Measurements from ENCODE around the gene MEX3A. TPM values are rescaled to one million over a fixed set of nuclear protein-coding genes. Genes with fewer than 3 reads are reported as not detected.
"Not testable (repeated sequence)": the region's sequence is repeated elsewhere in the genome, so short reads cannot be mapped to it uniquely, and the experiment has no call there.

Gene MEX3A
- total RNA-seq, 1 experiment from 2014 or later, result 68.0 TPM

- DNase-seq, result peak; percentile 84
- H3K27me3 Mint-ChIP-seq (ENCODE audit: low read depth), result no peaks in the 10 kb centered on the region
- no peaks in the 10 kb centered on the region for H3K27me3 ChIP-seq (ENCODE audit: insufficient read depth, low read length)
- no peak overlapping the region for H2BK20ac ChIP-seq (ENCODE audit: low read depth, low read length, poor library complexity, severe bottlenecking)
- no peaks in the 10 kb centered on the region for H3K79me1 ChIP-seq (ENCODE audit: insufficient read depth, low read depth, low read length, poor library complexity, severe bottlenecking)
- H4K8ac ChIP-seq (replicated peaks; ENCODE audit: insufficient read length, low read depth, low read length), result no peak overlapping the region
- no peak overlapping the region for H2BK5ac ChIP-seq (ENCODE audit: insufficient read length, low read length)
- H3K4me3 Mint-ChIP-seq, result no peak overlapping the region
- no peak overlapping the region for H2AFZ ChIP-seq (ENCODE audit: low read length)
- H3K79me2 ChIP-seq (ENCODE audit: insufficient read depth, low read length), result no peaks in the 10 kb centered on the region
- H3K4ac ChIP-seq (ENCODE audit: low read depth, low read length), result no peak overlapping the region
- H3T11ph ChIP-seq (ENCODE audit: low read length), result no peak overlapping the region
- no peaks in the 10 kb centered on the region for H3K9me3 Mint-ChIP-seq
- no peak overlapping the region for H2BK120ac ChIP-seq (ENCODE audit: low read depth, low read length, poor library complexity, severe bottlenecking)
- no peak overlapping the region for H3K9ac ChIP-seq (ENCODE audit: extremely low read depth, insufficient read length, low read length)
- WGBS (ENCODE audit: extremely low coverage, insufficient read length, low lambda C conversion rate), result no CpG with 5 or more reads among the region's 11 CpGs
- H3K9me3 ChIP-seq (ENCODE audit: control insufficient read depth, low read depth, low read length), result no peaks in the 10 kb centered on the region
- H2BK12ac ChIP-seq (ENCODE audit: insufficient read length, low read depth, low read length), result no peak overlapping the region
- H3K23me2 ChIP-seq (ENCODE audit: insufficient read length, low read depth, low read length, poor library complexity, severe bottlenecking), result no peaks in the 10 kb centered on the region
- H2BK15ac ChIP-seq (ENCODE audit: low read depth, low read length), result no peak overlapping the region
- peak overlapping the region; percentile 21; the same call in 1 of the 2 replicates for H3K14ac ChIP-seq (ENCODE audit: insufficient read depth, low read length)
- H3K36me3 Mint-ChIP-seq (ENCODE audit: insufficient read depth in 1 of 3, low read depth in 3 of 3), result peaks cover 3 to 8% (median 5%) of the 10 kb centered on the region in 3 experiments; a peak in 4 of 7 replicates
- H3K27ac ChIP-seq (ENCODE audit: insufficient read length, low read depth, low read length), result no peak overlapping the region
- H4K20me1 ChIP-seq (ENCODE audit: control insufficient read depth, insufficient read depth, insufficient read length), result no peaks in the 10 kb centered on the region
- H3K23ac ChIP-seq (ENCODE audit: insufficient read length, low read depth, low read length), result no peak overlapping the region
- TF ChIP-seq, protein P1, sequence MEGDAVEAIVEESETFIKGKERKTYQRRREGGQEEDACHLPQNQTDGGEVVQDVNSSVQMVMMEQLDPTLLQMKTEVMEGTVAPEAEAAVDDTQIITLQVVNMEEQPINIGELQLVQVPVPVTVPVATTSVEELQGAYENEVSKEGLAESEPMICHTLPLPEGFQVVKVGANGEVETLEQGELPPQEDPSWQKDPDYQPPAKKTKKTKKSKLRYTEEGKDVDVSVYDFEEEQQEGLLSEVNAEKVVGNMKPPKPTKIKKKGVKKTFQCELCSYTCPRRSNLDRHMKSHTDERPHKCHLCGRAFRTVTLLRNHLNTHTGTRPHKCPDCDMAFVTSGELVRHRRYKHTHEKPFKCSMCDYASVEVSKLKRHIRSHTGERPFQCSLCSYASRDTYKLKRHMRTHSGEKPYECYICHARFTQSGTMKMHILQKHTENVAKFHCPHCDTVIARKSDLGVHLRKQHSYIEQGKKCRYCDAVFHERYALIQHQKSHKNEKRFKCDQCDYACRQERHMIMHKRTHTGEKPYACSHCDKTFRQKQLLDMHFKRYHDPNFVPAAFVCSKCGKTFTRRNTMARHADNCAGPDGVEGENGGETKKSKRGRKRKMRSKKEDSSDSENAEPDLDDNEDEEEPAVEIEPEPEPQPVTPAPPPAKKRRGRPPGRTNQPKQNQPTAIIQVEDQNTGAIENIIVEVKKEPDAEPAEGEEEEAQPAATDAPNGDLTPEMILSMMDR (conservative IDR thresholded peaks at IDR 0.05), result peak; percentile 79
- no peak overlapping the region for H3K4me2 ChIP-seq (ENCODE audit: insufficient read depth, insufficient read length, low read length)
- H4K5ac ChIP-seq (ENCODE audit: insufficient read length, low read depth, low read length), result no peak overlapping the region
- H4K91ac ChIP-seq (ENCODE audit: insufficient read length, low read depth, low read length), result peak overlapping the region; percentile 40
- H3K4me1 Mint-ChIP-seq, result peaks cover 59 to 64% of the 10 kb centered on the region in 2 experiments
- H3K27ac Mint-ChIP-seq, result peak overlapping the region in 2 of 3 experiments; percentile 87 to 89; a peak in 2 of 7 replicates
- H2AK5ac ChIP-seq (ENCODE audit: insufficient read length, low read length), result no peak overlapping the region
- H3K4me1 ChIP-seq (ENCODE audit: insufficient read depth, low read length), result peaks cover 18% of the 10 kb centered on the region
- H3K56ac ChIP-seq (ENCODE audit: insufficient read length, low read depth, low read length), result no peak overlapping the region
- H3K18ac ChIP-seq (ENCODE audit: insufficient read length, low read depth, low read length), result peak overlapping the region; percentile 36
Measured at GRCh38 chr1:156126043-156126629, 43.9 kb upstream of the MEX3A start.

- not testable (repeated sequence) for H4K5ac ChIP-seq (ENCODE audit: insufficient read length, low read depth, low read length); H2BK12ac ChIP-seq (ENCODE audit: insufficient read length, low read depth, low read length); H3K4me2 ChIP-seq (ENCODE audit: insufficient read depth, insufficient read length, low read length); H3K27me3 ChIP-seq (ENCODE audit: insufficient read depth, low read length); H3K4me3 Mint-ChIP-seq; H4K20me1 ChIP-seq (ENCODE audit: control insufficient read depth, insufficient read depth, insufficient read length); H2BK15ac ChIP-seq (ENCODE audit: low read depth, low read length); H3K79me2 ChIP-seq (ENCODE audit: insufficient read depth, low read length); H3K18ac ChIP-seq (ENCODE audit: insufficient read length, low read depth, low read length); H3K9me3 ChIP-seq (ENCODE audit: control insufficient read depth, low read depth, low read length); H3K27ac ChIP-seq (ENCODE audit: insufficient read length, low read depth, low read length); H3K56ac ChIP-seq (ENCODE audit: insufficient read length, low read depth, low read length); DNase-seq; H3K4ac ChIP-seq (ENCODE audit: low read depth, low read length); H3K9ac ChIP-seq (ENCODE audit: extremely low read depth, insufficient read length, low read length); H4K91ac ChIP-seq (ENCODE audit: insufficient read length, low read depth, low read length); H2BK5ac ChIP-seq (ENCODE audit: insufficient read length, low read length); H3K14ac ChIP-seq (ENCODE audit: insufficient read depth, low read length); H3K23ac ChIP-seq (ENCODE audit: insufficient read length, low read depth, low read length); H3K36me3 Mint-ChIP-seq (ENCODE audit: insufficient read depth in 1 of 3, low read depth in 3 of 3); H3K79me1 ChIP-seq (ENCODE audit: insufficient read depth, low read depth, low read length, poor library complexity, severe bottlenecking); H2BK120ac ChIP-seq (ENCODE audit: low read depth, low read length, poor library complexity, severe bottlenecking); H2BK20ac ChIP-seq (ENCODE audit: low read depth, low read length, poor library complexity, severe bottlenecking); H4K8ac ChIP-seq (replicated peaks; ENCODE audit: insufficient read length, low read depth, low read length); H3K23me2 ChIP-seq (ENCODE audit: insufficient read length, low read depth, low read length, poor library complexity, severe bottlenecking); H3K9me3 Mint-ChIP-seq; H3T11ph ChIP-seq (ENCODE audit: low read length); H2AFZ ChIP-seq (ENCODE audit: low read length); H3K27me3 Mint-ChIP-seq (ENCODE audit: low read depth); H2AK5ac ChIP-seq (ENCODE audit: insufficient read length, low read length)
- H3K4me1 ChIP-seq (ENCODE audit: insufficient read depth, low read length), result peaks cover 18% of the 10 kb centered on the region
- WGBS (ENCODE audit: extremely low coverage, insufficient read length, low lambda C conversion rate), result no CpG with 5 or more reads among the region's 10 CpGs
- Mint-ChIP-seq H3K4me1 (peaks cover 63 to 68% of the 10 kb centered on the region in 2 experiments), H3K27ac (peak overlapping the region in 1 of 3 experiments; percentile 83; a peak in 2 of 7 replicates)
Measured at GRCh38 chr1:156125544-156125943, 43.3 kb upstream of the MEX3A start.

All from H9 (cell line).